H9 (cell line): Measurements from ENCODE around the gene ZNF521. TPM values are rescaled to one million over a fixed set of nuclear protein-coding genes. Genes with fewer than 3 reads are reported as not detected.

ENCODE experiments used
- DNase-seq: peaks from one replicate; pipeline ENCODE4 v3.0.0-alpha.2; 2017
- H2AFZ ChIP-seq: one replicate; pipeline ENCODE4 v1.6.1; 2013; ENCODE audit warnings: mild to moderate bottlenecking, low read length, control low read depth, moderate library complexity
- H2AK5ac ChIP-seq: 2 replicates; pipeline ENCODE4 v1.6.1; 2013; ENCODE audit warnings: low read length, control low read depth, mixed read lengths; ENCODE audit not compliant: insufficient read length
- H2BK120ac ChIP-seq: one replicate; pipeline ENCODE4 v1.6.1; 2013; ENCODE audit warnings: low read depth, mild to moderate bottlenecking, low read length, control low read depth, inconsistent platforms; ENCODE audit not compliant: poor library complexity, severe bottlenecking
- H2BK12ac ChIP-seq: 2 replicates; pipeline ENCODE4 v1.6.1; 2013; ENCODE audit warnings: low read length, control low read depth, mixed read lengths, low read depth; ENCODE audit not compliant: insufficient read length
- H2BK15ac ChIP-seq: 2 replicates; pipeline ENCODE4 v1.6.1; 2013; ENCODE audit warnings: low read depth, low read length, control low read depth
- H2BK20ac ChIP-seq: one replicate; pipeline ENCODE4 v1.6.1; 2013; ENCODE audit warnings: low read depth, mild to moderate bottlenecking, low read length, control low read depth, inconsistent platforms; ENCODE audit not compliant: poor library complexity, severe bottlenecking
- H2BK5ac ChIP-seq: 2 replicates; pipeline ENCODE4 v1.6.1; 2013; ENCODE audit warnings: low read length, control low read depth, mixed read lengths; ENCODE audit not compliant: insufficient read length
- H3K14ac ChIP-seq: 2 replicates; pipeline ENCODE4 v1.6.1; 2013; ENCODE audit warnings: low read length, control low read depth; ENCODE audit not compliant: insufficient read depth
- H3K18ac ChIP-seq: 2 replicates; pipeline ENCODE4 v1.6.1; 2013; ENCODE audit warnings: low read depth, mild to moderate bottlenecking, mixed read lengths, low read length, control low read depth; ENCODE audit not compliant: insufficient read length
- H3K23ac ChIP-seq: 2 replicates; pipeline ENCODE4 v1.6.1; 2013; ENCODE audit warnings: low read length, control low read depth, mixed read lengths, low read depth; ENCODE audit not compliant: insufficient read length
- H3K23me2 ChIP-seq: 2 replicates; pipeline ENCODE4 v1.6.1; 2013; ENCODE audit warnings: low read depth, mild to moderate bottlenecking, mixed read lengths, low read length, control low read depth; ENCODE audit not compliant: insufficient read length, poor library complexity, severe bottlenecking
- H3K27ac ChIP-seq: 2 replicates; pipeline ENCODE4 v1.5.1; 2013; ENCODE audit warnings: low read length, control low read depth, mixed read lengths, low read depth; ENCODE audit not compliant: insufficient read length
- H3K27me3 ChIP-seq: 2 replicates; pipeline ENCODE4 v1.6.1; 2013; ENCODE audit warnings: low read length, control low read depth, inconsistent platforms; ENCODE audit not compliant: insufficient read depth
- H3K4ac ChIP-seq: 2 replicates; pipeline ENCODE4 v1.6.1; 2013; ENCODE audit warnings: low read depth, mild to moderate bottlenecking, control low read depth, inconsistent platforms, low read length, moderate library complexity
- H3K4me1 ChIP-seq: 2 replicates; pipeline ENCODE4 v1.6.1; 2013; ENCODE audit warnings: low read length, control low read depth, inconsistent platforms; ENCODE audit not compliant: insufficient read depth
- H3K4me2 ChIP-seq: 2 replicates; pipeline ENCODE4 v1.6.1; 2013; ENCODE audit warnings: low read length, control low read depth, mixed read lengths; ENCODE audit not compliant: insufficient read length, insufficient read depth
- H3K56ac ChIP-seq: 2 replicates; pipeline ENCODE4 v1.6.1; 2013; ENCODE audit warnings: low read depth, mild to moderate bottlenecking, mixed read lengths, low read length, control low read depth; ENCODE audit not compliant: insufficient read length
- H3K79me1 ChIP-seq: 2 replicates; pipeline ENCODE4 v1.6.1; 2013; ENCODE audit warnings: low read depth, mild to moderate bottlenecking, moderate library complexity, low read length, control low read depth, inconsistent platforms; ENCODE audit not compliant: insufficient read depth, poor library complexity, severe bottlenecking
- H3K79me2 ChIP-seq: 2 replicates; pipeline ENCODE4 v1.6.1; 2013; ENCODE audit warnings: low read length, control low read depth, inconsistent platforms; ENCODE audit not compliant: insufficient read depth
- H3K9ac ChIP-seq: 2 replicates; pipeline ENCODE4 v1.6.1; 2013; ENCODE audit warnings: low read length, control low read depth, mixed read lengths; ENCODE audit not compliant: insufficient read length; ENCODE audit errors: extremely low read depth
- H3K9me3 ChIP-seq: one replicate; pipeline ENCODE4 v1.6.1; 2013; ENCODE audit warnings: low read depth, low read length, inconsistent platforms; ENCODE audit not compliant: control insufficient read depth
- H3T11ph ChIP-seq: one replicate; pipeline ENCODE4 v1.6.1; 2013; ENCODE audit warnings: mild to moderate bottlenecking, low read length, control low read depth, inconsistent platforms
- H4K20me1 ChIP-seq: one replicate; pipeline ENCODE4 v1.6.1; 2013; ENCODE audit not compliant: control insufficient read depth, insufficient read length, insufficient read depth
- H4K5ac ChIP-seq: 2 replicates; pipeline ENCODE4 v1.6.1; 2013; ENCODE audit warnings: low read depth, mild to moderate bottlenecking, mixed read lengths, low read length, control low read depth; ENCODE audit not compliant: insufficient read length
- H4K8ac ChIP-seq: replicated peaks from 2 replicates; pipeline ENCODE4 v1.6.1; 2013; ENCODE audit warnings: low read length, control low read depth, mixed read lengths, low read depth; ENCODE audit not compliant: insufficient read length
- H4K91ac ChIP-seq: 2 replicates; pipeline ENCODE4 v1.6.1; 2013; ENCODE audit warnings: low read depth, mild to moderate bottlenecking, moderate library complexity, mixed read lengths, low read length, control low read depth; ENCODE audit not compliant: insufficient read length
- H3K27ac Mint-ChIP-seq, 3 experiments: 2 replicates in 2 of 3; 3 replicates in 1 of 3; pipeline ENCODE4 v1.8.0; 2020 to 2021; ENCODE audit warnings: mixed read lengths in 3 of 3, mild to moderate bottlenecking in 1 of 3, moderate library complexity in 1 of 3
- H3K27me3 Mint-ChIP-seq: 2 replicates; pipeline ENCODE4 v1.8.0; 2021; ENCODE audit warnings: low read depth, mild to moderate bottlenecking, moderate library complexity, mixed read lengths
- H3K36me3 Mint-ChIP-seq, 3 experiments: 2 replicates in 2 of 3; 3 replicates in 1 of 3; pipeline ENCODE4 v1.8.0; 2020 to 2021; ENCODE audit warnings: low read depth in 3 of 3, mixed read lengths in 3 of 3; ENCODE audit not compliant: insufficient read depth in 1 of 3
- H3K4me1 Mint-ChIP-seq, 2 experiments: 2 replicates each; pipeline ENCODE4 v1.8.0; 2020; ENCODE audit warnings: mixed read lengths in 2 of 2
- H3K4me3 Mint-ChIP-seq, 2 experiments: 2 replicates in 1 of 2; 3 replicates in 1 of 2; pipeline ENCODE4 v1.8.0; 2020 to 2021; ENCODE audit warnings: mild to moderate bottlenecking in 2 of 2, mixed read lengths in 2 of 2, moderate library complexity in 1 of 2
- H3K9me3 Mint-ChIP-seq, 2 experiments: 2 replicates in 1 of 2; 3 replicates in 1 of 2; pipeline ENCODE4 v1.8.0; 2020; ENCODE audit warnings: mild to moderate bottlenecking in 2 of 2, mixed read lengths in 2 of 2, moderate library complexity in 1 of 2
- CTCF ChIP-seq: fragments of 200-600 bp; sonication (generic); conservative IDR thresholded peaks from 3 replicates; pipeline ENCODE4 v1.8.0; 2021; ENCODE audit warnings: antibody characterized with exemption, mild to moderate bottlenecking
- WGBS: extraction: QIAGEN DNeasy Blood & Tissue Kit; methylation state at CpG from one replicate; pipeline ENCODE4 v1.1.7; 2013; ENCODE audit warnings: missing lambda C conversion rate, low lambda C conversion rate, mixed read lengths; ENCODE audit not compliant: insufficient read length; ENCODE audit errors: extremely low coverage; 5-methylcytosine and 5-hydroxymethylcytosine counted together
- total RNA-seq: library from RNA; stranded (reverse); gene quantifications from 2 replicates; pipeline ENCODE4 v1.2.1, GENCODE V29; 2021

The ZNF521 gene
- total RNA-seq, 1 experiment from 2014 or later: 3.3 TPM

GRCh38 chr18:25067275-25068025, 284.5 kb downstream of the ZNF521 start:
- Histone ChIP-seq H3K14ac (no peak overlapping the region), H3K4me1 (no peaks in the 10 kb centered on the region), H3K27me3 (no peaks in the 10 kb centered on the region), H2BK20ac (no peak overlapping the region), H4K91ac (no peak overlapping the region), H3K18ac (no peak overlapping the region), H3K23me2 (no peaks in the 10 kb centered on the region), H3K27ac (no peak overlapping the region), H3T11ph (no peak overlapping the region), H2AFZ (no peak overlapping the region), H3K9ac (no peak overlapping the region), H3K9me3 (no peaks in the 10 kb centered on the region), H3K79me1 (no peaks in the 10 kb centered on the region), H4K5ac (no peak overlapping the region), H3K79me2 (no peaks in the 10 kb centered on the region), H4K20me1 (no peaks in the 10 kb centered on the region), H4K8ac (no peak overlapping the region), H2BK120ac (no peak overlapping the region), H2BK5ac (no peak overlapping the region), H2BK12ac (no peak overlapping the region), H2BK15ac (no peak overlapping the region), H3K4ac (no peak overlapping the region), H2AK5ac (no peak overlapping the region), H3K4me2 (no peak overlapping the region), H3K23ac (no peak overlapping the region), H3K56ac (no peak overlapping the region)
- Mint-ChIP-seq H3K36me3 (no peaks in the 10 kb centered on the region), H3K4me3 (no peak overlapping the region), H3K27ac (no peak overlapping the region), H3K27me3 (no peaks in the 10 kb centered on the region; the same call in 1 of the 2 replicates), H3K9me3 (no peaks in the 10 kb centered on the region), H3K4me1 (peaks cover 0 to 6% of the 10 kb centered on the region in 2 experiments; a peak in 2 of 4 replicates)
- no peak for TF ChIP-seq CTCF
- WGBS: no CpG with 5 or more reads among the region's 5 CpGs
- no peak for DNase-seq
